ENCODE results near the gene EGFL7. TPM values are rescaled to one million over a fixed set of nuclear protein-coding genes. Genes with fewer than 3 reads are reported as not detected.

Gene EGFL7
- total RNA-seq, 1 donor from 2014 or later: 272 TPM

DNA sequence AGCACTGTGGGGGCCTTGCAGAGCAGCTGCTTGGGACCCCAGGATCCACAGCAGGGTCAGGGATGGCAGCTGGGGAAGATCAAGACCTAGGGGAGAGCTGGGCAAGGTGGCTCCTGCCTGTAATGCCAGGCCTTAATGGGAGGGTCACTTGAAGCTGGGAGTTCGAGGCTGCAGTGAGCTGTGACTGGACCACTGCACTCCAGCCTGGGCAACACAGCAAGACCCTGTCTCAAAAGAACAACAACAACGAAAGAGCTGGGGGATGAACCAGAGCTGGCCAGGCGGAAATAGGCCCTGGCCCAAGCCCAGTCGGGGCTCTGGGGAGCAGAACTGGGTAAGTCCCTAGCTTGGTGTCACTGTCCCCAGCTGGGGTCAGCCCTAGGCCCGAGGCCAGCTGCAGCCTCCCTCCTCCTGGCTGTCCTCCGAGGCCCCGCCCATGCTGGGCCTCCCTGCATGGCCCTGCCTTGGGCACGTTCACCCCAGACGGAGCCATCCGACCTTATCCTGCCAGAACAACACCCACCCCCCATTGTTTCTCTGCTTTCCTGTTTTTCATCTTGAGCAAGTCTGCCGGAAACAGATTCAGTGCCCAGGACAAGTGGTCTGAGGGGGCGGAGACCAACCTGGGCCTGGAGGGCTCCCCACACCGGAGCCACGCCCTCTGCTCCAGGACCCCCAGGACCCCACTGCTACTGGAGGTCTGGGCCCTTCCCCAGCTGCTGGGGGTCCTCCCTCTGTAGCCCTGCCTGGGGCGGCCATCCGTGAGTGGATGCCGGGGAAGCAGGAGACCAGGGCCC, 51.6 kb downstream of the EGFL7 start:
- no peak overlapping the region for H3K27ac ChIP-seq
- DNase-seq (ENCODE audit: extremely low spot score in 2 of 2): no peak
- TF ChIP-seq POLR2AphosphoS5 (IDR thresholded peaks at IDR 0.05; ENCODE audit: insufficient read depth in 1 of 2, low read depth in 1 of 2) (peak in 1 of 2 donors; percentile 33), POLR2A (IDR thresholded peaks at IDR 0.05) (no peak)
- peaks cover 3% of the 10 kb centered on the region for H3K27me3 ChIP-seq
- peaks cover 24% of the 10 kb centered on the region for H3K4me1 ChIP-seq
- no peaks in the 10 kb centered on the region for H3K36me3 ChIP-seq
- no peaks in the 10 kb centered on the region for H3K9me3 ChIP-seq
- intact Hi-C loops (cut with DNase I): no loop called here
- no peak overlapping the region for H3K4me3 ChIP-seq

- Histone ChIP-seq H3K9me3 (no peaks in the 10 kb centered on the region), H3K27me3 (peaks cover 3% of the 10 kb centered on the region), H3K4me3 (no peak overlapping the region), H3K36me3 (no peaks in the 10 kb centered on the region), H3K4me1 (peaks cover 30% of the 10 kb centered on the region), H3K27ac (no peak overlapping the region)
- intact Hi-C loops (cut with DNase I): no loop called here
- DNase-seq (ENCODE audit: extremely low spot score in 2 of 2): no peak
- TF ChIP-seq POLR2AphosphoS5 (IDR thresholded peaks at IDR 0.05; ENCODE audit: insufficient read depth in 1 of 2, low read depth in 1 of 2): no peak
- no peak for TF ChIP-seq POLR2A (IDR thresholded peaks at IDR 0.05)
- no peak for TF ChIP-seq CTCF (IDR thresholded peaks at IDR 0.05)
These were observed 52.2 kb downstream of the EGFL7 start for GRCh38 chr9:136714893-136715274.

DNA sequence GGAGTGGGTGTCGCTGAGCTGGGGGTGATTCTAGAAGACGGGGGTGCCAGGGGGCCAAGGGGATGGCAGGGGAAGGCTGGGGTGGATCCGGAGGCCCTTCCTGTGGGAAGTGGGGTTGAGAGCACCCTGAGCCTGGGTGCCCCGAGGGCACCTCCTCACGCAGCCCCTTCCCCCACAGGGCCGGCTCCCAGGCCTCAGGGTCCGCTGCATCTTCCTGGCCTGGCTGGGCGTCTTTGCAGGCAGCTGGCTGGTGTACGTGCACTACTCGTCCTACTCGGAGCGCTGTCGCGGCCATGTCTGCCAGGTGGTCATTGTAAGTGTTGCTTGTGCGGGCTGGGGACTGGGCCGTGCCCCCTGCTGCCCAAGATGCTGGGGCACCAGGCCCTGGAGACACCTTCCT, 54.7 kb downstream of the EGFL7 start:
- H3K4me1 ChIP-seq: peaks cover 43% of the 10 kb centered on the region
- peaks cover 3% of the 10 kb centered on the region for H3K27me3 ChIP-seq
- DNase-seq (ENCODE audit: extremely low spot score in 2 of 2): no peak
- intact Hi-C loops (cut with DNase I): no loop called here
- H3K36me3 ChIP-seq: no peaks in the 10 kb centered on the region
- no peak overlapping the region for H3K27ac ChIP-seq
- no peak overlapping the region for H3K4me3 ChIP-seq
- TF ChIP-seq POLR2AphosphoS5 (IDR thresholded peaks at IDR 0.05; ENCODE audit: insufficient read depth in 1 of 2, low read depth in 1 of 2) (no peak), POLR2A (IDR thresholded peaks at IDR 0.05) (no peak), CTCF (IDR thresholded peaks at IDR 0.05) (no peak)
- H3K9me3 ChIP-seq: no peaks in the 10 kb centered on the region

GRCh38 chr9:136718345-136719194, 55.9 kb downstream of the EGFL7 start:
- Histone ChIP-seq H3K9me3 (no peaks in the 10 kb centered on the region), H3K36me3 (peaks cover 0 to 10% of the 10 kb centered on the region in 2 donors), H3K27ac (no peak overlapping the region), H3K4me3 (no peak overlapping the region), H3K4me1 (peaks cover 40% of the 10 kb centered on the region), H3K27me3 (peaks cover 3% of the 10 kb centered on the region)
- DNase-seq (ENCODE audit: extremely low spot score in 2 of 2): no peak
- TF ChIP-seq CTCF (IDR thresholded peaks at IDR 0.05) (no peak), POLR2AphosphoS5 (IDR thresholded peaks at IDR 0.05; ENCODE audit: insufficient read depth in 1 of 2, low read depth in 1 of 2) (no peak), POLR2A (IDR thresholded peaks at IDR 0.05) (no peak)
- intact Hi-C loops (cut with DNase I): no loop called here

DNA sequence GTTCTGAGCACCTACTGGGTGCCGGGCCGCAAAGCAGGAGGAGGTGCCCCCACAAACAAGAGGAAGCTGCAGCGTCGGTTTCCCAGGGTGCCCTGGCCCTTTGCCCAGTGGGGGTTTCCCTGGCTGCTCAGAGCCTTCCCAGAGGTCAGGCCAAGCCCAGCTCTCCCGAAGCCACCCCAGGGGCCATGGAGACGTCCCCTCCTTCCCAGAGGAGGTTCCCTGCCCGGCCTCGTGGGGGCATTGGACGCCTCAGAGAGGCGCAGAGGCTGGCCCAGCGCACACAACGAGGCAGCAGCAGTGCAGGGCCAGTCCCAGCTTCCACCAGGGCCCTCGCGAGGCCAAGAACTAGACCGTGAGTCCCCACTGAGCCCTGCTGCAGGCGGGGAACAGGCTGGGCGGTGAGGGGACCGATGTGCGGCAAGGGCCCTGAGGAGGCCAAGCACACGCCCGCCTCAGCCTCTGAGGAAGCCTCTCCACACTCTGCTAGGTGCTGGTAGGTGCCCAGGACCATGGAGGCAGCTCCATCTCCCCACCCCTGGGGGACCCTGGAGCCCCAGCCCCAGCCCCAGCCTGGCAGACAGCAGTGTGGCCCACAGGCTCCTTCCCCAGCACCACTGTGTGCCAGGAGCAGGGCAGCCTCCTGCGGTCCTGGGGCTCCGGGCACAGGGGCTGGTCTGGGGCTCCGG, 56.6 kb downstream of the EGFL7 start:
- no peak for DNase-seq (ENCODE audit: extremely low spot score in 2 of 2)
- no peaks in the 10 kb centered on the region for H3K9me3 ChIP-seq
- H3K36me3 ChIP-seq: peaks cover 0 to 18% of the 10 kb centered on the region in 2 donors
- TF ChIP-seq CTCF (IDR thresholded peaks at IDR 0.05): no peak
- H3K27ac ChIP-seq: no peak overlapping the region
- intact Hi-C loops (cut with DNase I): no loop called here
- peaks cover under 1% of the 10 kb centered on the region for H3K27me3 ChIP-seq
- H3K4me3 ChIP-seq: no peak overlapping the region
- peaks cover 42% of the 10 kb centered on the region for H3K4me1 ChIP-seq

Measured in vagina (tissue), 2 donors.